Urinary bladder (tissue), 4 donors: ENCODE results near the gene SCAP. TPM values are rescaled to one million over a fixed set of nuclear protein-coding genes. Genes with fewer than 3 reads are reported as not detected.
"Not testable (repeated sequence)": the region's sequence is repeated elsewhere in the genome, so short reads cannot be mapped to it uniquely, and the experiment has no call there.

Experiments
- DNase-seq: peaks from one replicate; pipeline ENCODE4 v3.0.0-alpha.2; 2015; ENCODE audit errors: extremely low spot score
- H3K27ac ChIP-seq: one replicate; pipeline ENCODE4 v1.5.1; 2013; ENCODE audit warnings: low read depth, mild to moderate bottlenecking, moderate library complexity
- H3K36me3 ChIP-seq: one replicate; pipeline ENCODE4 v1.6.1; 2013; ENCODE audit warnings: mild to moderate bottlenecking, moderate library complexity; ENCODE audit not compliant: insufficient read depth
- H3K4me1 ChIP-seq: one replicate; pipeline ENCODE4 v1.6.1; 2013; ENCODE audit warnings: mild to moderate bottlenecking, moderate library complexity; ENCODE audit not compliant: insufficient read depth
- H3K4me3 ChIP-seq: one replicate; pipeline ENCODE4 v1.5.1; 2013; ENCODE audit warnings: low read depth, low read length
- WGBS: extraction: QIAGEN DNeasy Blood & Tissue Kit; methylation state at CpG from one replicate; pipeline ENCODE4 v1.1.7; 2013; 5-methylcytosine and 5-hydroxymethylcytosine counted together
- polyA plus RNA-seq: library from polyadenylated mRNA; stranded (reverse); fragments of 200-250 nt; gene quantifications from one replicate; pipeline ENCODE4 v1.2.3, GENCODE V29; 2013
- total RNA-seq: library from RNA; depleted of rRNA; stranded (reverse); fragments of >200 nt; gene quantifications from one replicate; pipeline ENCODE4 v1.2.3, GENCODE V29; 2014
- donor health status: healthy with polysubstance abuse.
- donor health status: healthy.

Gene SCAP
- total and polyA plus RNA-seq, 2 donors, result 44.5 to 64.4 TPM

DNA sequence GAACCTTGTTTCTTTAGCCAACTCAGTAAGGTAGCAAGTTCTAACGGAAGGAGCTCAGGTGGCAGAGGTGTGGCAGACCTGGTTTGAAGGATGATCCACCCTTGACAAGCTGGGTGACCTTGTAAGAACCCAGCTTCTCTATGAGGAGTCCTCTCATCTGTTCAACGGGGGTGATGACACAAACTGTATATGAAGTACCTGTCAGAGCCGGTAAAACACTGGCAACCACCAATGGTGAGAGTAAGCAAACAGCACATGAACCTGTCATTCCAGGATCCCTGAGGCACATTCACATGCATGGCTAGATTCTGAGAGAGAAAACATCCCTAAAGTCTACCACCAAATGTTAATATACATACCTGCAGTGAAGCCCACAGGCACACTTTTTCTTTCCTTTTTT, 2.4 kb downstream of the SCAP start:
- 61% methylated on average over 3 of the region's 3 CpGs for WGBS
- no peak for DNase-seq
- H3K27ac ChIP-seq, result no peak overlapping the region
- H3K4me1 ChIP-seq, result peaks cover 4% of the 10 kb centered on the region
- no peak overlapping the region for H3K4me3 ChIP-seq
- no peaks in the 10 kb centered on the region for H3K36me3 ChIP-seq

DNA sequence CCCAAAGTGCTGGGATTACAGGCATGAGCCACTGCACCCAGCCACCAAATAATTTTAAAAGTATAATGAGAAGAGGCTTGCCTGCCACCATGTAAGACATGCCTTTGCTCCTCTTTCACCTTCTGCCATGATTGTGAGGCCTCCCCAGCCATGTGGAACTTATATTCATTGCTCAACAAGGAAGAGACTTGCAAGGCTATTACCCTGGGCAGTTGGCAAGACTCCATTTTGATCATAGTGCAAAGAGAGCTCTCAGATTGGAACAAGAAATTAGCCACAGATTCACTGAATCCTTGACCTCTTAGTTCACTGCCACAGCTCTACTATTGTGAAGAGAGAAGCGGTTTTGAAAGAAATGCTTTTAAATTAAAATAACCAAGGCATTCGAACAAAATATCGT, 6.1 kb downstream of the SCAP start:
- no peak for DNase-seq
- 74% methylated on average over 3 of the region's 3 CpGs for WGBS

DNA sequence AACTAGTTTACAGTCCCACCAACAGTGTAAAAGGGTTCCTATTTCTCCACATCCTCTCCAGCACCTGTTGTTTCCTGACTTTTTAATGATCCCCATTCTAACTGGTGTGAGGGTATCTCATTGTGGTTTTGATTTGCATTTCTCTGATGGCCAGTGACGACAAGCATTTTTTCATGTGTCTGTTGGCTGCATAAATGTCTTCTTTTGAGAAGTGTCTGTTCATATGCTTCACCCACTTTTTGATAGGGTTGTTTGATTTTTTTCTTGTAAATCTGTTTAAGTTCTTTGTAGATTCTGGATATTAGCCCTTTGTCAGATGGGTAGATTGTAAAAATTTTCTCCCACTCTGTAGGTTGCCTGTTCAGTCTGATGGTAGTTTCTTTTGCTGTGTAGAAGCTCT, 7.4 kb downstream of the SCAP start:
- H3K4me1 ChIP-seq, H3K4me3 ChIP-seq, DNase-seq, H3K27ac ChIP-seq, H3K36me3 ChIP-seq: not testable (repeated sequence)
- WGBS, result 98% methylated on average over 1 of the region's 1 CpG

More for the DNA sequence above, 6.1 kb downstream of the SCAP start:
- Histone ChIP-seq H3K36me3 (no peaks in the 10 kb centered on the region), H3K4me1 (peaks cover 1% of the 10 kb centered on the region), H3K4me3 (no peak overlapping the region), H3K27ac (no peak overlapping the region)

DNA sequence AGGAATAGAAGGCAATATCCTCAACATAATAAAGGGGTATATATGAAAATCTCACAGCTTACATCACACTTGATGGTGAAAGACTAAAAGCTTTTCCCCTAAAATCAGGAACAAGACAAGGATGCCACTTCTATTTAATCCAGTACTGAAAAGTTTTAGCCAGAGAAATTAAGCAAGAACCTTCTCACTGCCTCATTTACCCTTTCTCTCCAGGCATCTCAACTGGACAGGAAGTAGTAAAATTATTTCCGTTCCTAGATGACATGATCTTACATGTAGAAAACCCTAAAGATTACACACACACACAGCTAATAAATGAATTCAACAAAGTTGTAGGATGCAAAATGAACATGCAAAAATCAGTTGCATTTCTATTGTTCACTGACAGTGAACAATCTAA, 11.2 kb downstream of the SCAP start:
- DNase-seq, result no peak
- H3K27ac ChIP-seq, result no peak overlapping the region
- H3K4me1 ChIP-seq, result peaks cover 5% of the 10 kb centered on the region
- H3K36me3 ChIP-seq, result no peaks in the 10 kb centered on the region
- H3K4me3 ChIP-seq, result no peak overlapping the region
- WGBS, result 63% methylated on average over 1 of the region's 1 CpG

DNA sequence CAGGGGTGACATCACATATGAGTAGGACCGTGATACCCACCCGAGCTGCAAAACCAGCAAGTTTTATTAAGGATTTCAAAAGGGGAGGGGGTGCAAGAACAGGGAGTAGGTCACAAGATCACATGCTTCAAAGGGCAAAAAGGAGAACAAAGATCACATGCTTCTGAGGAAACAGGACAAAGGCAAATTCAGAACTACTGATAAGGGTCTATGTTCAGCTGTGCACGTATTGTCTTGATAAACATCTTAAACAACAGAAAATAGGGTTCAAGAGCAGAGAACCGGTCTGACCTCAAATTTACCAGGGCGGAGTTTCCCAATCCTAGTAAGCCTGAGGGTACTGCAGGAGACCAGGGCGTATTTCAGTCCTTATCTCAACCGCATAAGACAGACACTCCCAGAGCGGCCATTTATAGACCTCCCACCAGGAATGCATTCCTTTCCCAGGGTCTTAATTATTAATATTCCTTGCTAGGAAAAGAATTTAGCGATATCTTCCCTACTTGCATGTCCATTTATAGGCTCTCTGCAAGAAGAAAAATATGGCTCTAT, 16.1 kb downstream of the SCAP start:
- not testable (repeated sequence) for H3K4me3 ChIP-seq, DNase-seq, H3K36me3 ChIP-seq, H3K27ac ChIP-seq, H3K4me1 ChIP-seq
- WGBS, result 85% methylated on average over 9 of the region's 9 CpGs

DNA sequence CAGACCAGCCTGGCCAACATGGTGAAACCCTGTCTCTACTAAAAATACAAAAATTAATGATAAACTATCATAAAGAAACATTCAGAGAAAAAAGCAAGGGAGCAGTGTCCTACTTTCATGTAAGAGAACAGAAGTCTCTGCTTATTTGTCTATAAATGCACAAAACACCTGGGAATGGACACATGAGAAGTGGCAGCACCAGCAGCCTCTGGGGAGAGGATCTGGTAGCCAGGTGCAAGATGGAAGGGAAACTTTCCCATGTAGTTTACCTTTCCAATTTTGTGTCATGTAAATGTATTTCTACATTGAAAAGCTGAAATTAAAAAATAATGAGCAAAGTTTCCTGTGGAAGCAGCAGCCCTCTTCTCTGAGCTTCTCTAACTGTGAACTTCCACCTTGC, 18.8 kb downstream of the SCAP start:
- Histone ChIP-seq H3K36me3 (no peaks in the 10 kb centered on the region), H3K27ac (no peak overlapping the region)

DNA sequence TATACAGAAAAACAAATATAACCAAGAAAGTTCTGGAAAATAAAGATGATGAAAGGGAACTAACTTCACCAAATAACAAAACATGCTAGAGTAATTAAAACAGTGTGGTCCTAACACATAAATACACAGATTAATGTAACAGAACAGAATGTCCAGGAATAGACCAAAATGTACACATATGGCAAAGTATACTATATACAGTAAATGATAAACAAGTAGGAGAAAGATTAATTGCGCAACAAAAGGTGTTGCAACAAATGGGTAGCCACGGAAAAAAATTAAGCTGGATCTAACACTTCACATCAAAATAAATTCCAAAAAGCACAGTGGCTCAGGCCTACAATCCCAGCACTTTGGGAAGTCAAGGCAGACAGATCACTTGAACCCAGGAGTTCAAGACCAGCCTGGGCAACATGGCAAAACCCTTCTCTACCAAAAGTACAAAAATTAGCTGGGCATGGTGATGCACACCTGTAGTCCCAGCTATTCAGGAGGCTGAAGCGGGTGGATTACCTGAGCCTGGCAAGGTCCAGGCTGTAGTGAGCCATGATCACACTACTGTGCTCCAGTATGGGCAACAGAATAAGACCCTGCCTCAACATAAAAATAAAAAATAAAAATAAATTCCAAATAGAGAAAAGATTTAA, 19.8 kb downstream of the SCAP start:
- WGBS, result 78% methylated on average over 3 of the region's 3 CpGs
- H3K4me3 ChIP-seq, result no peak overlapping the region
- no peak for DNase-seq
- no peak overlapping the region for H3K27ac ChIP-seq
- H3K36me3 ChIP-seq, result no peaks in the 10 kb centered on the region
- no peaks in the 10 kb centered on the region for H3K4me1 ChIP-seq

More for the DNA sequence above, 18.8 kb downstream of the SCAP start:
- H3K4me1 ChIP-seq, result peaks cover 2% of the 10 kb centered on the region
- no peak for DNase-seq
- H3K4me3 ChIP-seq, result no peak overlapping the region

DNA sequence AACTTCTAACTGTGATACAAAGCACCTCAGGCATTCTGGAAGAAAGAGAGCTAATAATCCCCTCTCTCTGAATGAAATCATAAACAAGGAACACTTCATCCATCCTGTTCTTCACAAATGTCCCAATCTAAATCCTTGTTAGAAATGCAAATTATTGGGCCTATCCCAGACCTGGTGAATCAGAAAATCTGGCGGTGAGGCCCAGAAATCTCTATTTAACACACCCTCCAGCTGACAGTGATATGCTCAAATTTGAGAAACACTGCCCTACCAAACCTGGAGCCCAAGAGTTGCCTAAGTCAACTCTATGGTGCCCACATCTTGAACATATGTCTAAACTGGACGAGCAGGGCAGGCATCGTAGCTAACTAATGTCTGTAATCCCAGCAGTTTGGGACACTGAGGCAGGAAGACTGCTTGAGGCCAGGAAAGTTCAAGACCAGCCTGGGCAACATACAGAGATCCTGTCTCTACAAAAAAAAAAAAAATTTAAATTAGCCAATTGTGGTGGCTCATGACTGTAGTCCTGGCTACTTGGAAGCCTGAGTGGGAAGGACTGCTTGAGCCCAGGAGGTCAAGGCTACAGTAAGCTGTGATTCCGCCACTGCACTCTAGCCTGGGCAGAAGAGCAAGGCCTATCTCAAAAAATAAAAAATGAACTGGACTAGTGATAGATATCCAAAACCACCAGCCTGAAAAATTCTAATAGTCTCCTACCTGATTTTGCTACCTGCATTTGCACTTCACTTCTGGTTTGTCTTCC, 23.1 kb downstream of the SCAP start:
- DNase-seq, result no peak
- H3K4me3 ChIP-seq, result no peak overlapping the region
- no peaks in the 10 kb centered on the region for H3K36me3 ChIP-seq
- WGBS, result 94% methylated on average over 4 of the region's 4 CpGs
- H3K4me1 ChIP-seq, result no peaks in the 10 kb centered on the region
- no peak overlapping the region for H3K27ac ChIP-seq

DNA sequence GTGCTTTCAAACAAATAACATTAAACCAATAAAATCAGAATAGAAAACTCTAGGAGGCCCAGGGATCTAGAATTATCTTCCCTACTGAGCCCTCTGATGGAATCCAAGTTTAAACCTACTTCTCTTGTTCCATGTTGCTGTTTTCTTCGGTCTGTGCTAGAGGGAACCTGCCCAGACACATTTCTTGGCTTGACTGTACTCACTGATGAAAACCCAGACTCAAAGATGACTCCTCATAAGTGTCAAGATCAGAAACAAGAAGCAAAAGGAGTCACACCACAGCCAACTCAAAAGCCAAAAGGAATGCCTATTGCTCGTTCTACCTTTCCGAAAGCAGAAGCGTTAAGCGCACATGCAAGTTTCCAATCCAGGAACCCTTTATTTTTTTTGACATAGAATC, 31.6 kb downstream of the SCAP start:
- WGBS, result 65% methylated on average over 5 of the region's 5 CpGs
- Histone ChIP-seq H3K4me3 (no peak overlapping the region), H3K27ac (peak overlapping the region; percentile 50), H3K36me3 (no peaks in the 10 kb centered on the region), H3K4me1 (no peaks in the 10 kb centered on the region)
- DNase-seq, result no peak

DNA sequence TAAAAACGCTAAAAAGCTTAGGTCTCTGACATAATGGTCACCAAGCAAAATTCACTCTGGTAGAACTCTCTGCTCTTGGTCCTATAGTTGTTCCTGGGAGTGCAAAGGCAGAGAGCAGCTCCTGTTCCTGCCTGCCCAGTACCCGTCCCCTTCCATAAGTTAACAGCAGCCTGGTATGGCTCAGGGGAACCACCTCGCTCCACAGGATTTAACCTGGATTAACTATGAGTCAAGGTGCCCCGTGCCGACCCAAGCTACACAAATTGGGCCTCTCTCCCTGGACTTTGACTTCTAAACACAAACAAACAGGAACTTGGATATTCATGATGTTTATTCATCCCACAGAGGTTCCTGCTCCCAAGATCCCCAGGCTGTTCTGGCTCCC, 32.1 kb downstream of the SCAP start:
- Histone ChIP-seq H3K4me1 (no peaks in the 10 kb centered on the region), H3K27ac (peak overlapping the region; percentile 13), H3K4me3 (no peak overlapping the region), H3K36me3 (no peaks in the 10 kb centered on the region)
- WGBS, result 33% methylated on average over 5 of the region's 5 CpGs
- no peak for DNase-seq

DNA sequence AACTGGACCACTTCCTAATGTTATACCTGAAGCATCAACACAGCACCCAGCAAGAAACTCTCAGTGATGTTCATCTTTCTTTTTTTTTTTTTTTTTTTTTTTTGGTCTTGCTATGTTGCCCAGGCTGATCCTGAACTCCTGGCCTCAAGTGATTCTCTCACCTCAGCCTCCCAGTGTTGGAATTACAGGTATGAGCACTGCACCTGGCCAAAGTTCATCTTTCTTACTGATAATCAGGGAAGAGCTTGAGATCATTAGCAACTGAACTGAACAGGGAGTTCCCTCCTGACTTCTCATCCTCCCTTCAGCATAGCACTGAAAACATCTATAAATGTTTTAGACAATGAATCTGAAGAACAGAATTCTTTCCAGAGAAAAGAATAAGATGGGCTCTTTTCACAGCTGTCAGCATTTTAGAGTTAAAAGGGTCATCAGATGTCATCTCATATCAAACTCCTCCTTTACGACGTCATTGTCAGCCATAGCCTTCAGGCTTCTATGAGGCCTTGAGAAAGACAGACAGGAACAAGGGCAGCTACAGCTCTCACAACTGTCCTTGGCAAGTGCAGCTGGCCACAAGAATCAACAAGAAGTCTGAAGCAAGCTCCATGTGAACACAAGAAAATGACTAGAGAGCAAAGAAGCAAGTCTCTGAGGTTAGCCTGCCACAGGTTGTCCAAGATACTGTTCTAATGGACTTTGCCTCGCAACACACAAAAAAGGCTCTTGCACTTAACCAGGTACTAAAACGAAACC, 33.8 kb downstream of the SCAP start:
- no peak overlapping the region for H3K27ac ChIP-seq
- WGBS, result 89% methylated on average over 4 of the region's 4 CpGs
- H3K4me1 ChIP-seq, result no peaks in the 10 kb centered on the region
- no peaks in the 10 kb centered on the region for H3K36me3 ChIP-seq
- H3K4me3 ChIP-seq, result no peak overlapping the region
- no peak for DNase-seq

DNA sequence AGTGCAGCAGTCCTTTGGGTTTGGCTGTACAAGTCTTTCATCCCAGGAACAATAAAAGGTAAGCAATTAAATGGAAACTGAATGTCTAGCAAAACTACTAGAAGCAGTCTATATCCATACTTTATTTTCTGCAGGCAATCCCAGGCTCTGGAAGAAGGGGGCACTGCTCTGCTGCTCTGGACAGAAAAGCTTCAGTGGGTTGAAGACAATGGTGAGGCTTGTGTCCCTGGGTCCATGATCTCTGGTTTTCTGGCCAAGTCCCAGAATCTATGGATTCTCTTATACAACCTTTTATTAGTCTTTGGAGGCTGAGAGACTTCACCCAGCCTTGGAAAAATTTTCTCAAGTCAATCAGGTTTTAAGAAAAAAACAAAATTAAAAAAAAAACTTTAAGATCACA, 35.6 kb downstream of the SCAP start:
- H3K27ac ChIP-seq, result no peak overlapping the region
- H3K4me1 ChIP-seq, result no peaks in the 10 kb centered on the region
- DNase-seq, result no peak
- H3K36me3 ChIP-seq, result no peaks in the 10 kb centered on the region
- no peak overlapping the region for H3K4me3 ChIP-seq

DNA sequence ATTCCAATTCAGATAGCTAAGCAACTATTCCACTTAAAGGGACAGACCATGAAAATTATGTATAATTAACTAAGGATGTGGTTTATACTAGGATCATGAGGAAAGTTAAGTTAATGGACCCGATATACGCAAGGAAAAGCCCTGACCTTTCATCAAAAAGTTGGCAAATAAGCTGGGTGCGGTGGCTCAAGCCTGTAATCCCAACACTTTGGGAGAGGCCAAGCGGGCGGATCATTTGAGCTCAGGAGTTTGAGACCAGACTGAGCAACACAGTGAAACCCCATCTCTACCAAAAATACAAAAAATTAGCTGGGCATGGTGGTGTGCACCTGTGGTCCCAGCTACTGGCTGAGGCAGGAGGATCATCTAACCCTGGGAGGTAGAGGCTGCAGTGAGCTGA, 39.6 kb downstream of the SCAP start:
- Histone ChIP-seq H3K27ac (no peak overlapping the region), H3K36me3 (peaks cover 3% of the 10 kb centered on the region), H3K4me1 (no peaks in the 10 kb centered on the region), H3K4me3 (no peak overlapping the region)
- DNase-seq, result no peak
- 91% methylated on average over 5 of the region's 5 CpGs for WGBS

DNA sequence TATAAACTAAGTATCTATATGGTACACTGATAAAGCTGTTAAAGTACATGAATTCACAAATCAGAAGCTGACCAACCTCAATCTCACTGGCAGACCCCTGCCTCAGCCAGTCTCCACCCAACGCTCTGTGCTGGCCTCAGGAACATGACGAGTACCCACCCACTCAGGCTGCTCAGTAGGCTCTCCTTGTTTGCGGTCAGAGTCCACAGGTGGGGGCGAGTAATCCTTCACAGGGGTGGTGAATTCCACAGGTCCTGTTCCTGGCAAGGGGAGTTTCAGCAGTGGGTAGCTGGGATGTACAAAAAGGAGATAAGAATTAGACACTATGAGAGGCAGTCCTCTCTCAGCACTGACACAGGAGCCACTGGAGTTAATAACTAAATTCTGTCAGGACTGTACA, 40.9 kb downstream of the SCAP start:
- Histone ChIP-seq H3K4me3 (no peak overlapping the region), H3K36me3 (peaks cover 3% of the 10 kb centered on the region), H3K27ac (no peak overlapping the region), H3K4me1 (no peaks in the 10 kb centered on the region)
- DNase-seq, result no peak
- WGBS, result 97% methylated on average over 4 of the region's 4 CpGs
